Gastrocnemius medialis (tissue), 4 donors: Measurements from ENCODE around the gene NAP1L4. TPM values are rescaled to one million over a fixed set of nuclear protein-coding genes. Genes with fewer than 3 reads are reported as not detected.

Source experiments
- ATAC-seq, 2 donors: fragments of 150-250 bp; one replicate each; pipeline ENCODE4 v1.9.1; 2016
- DNase-seq, 2 donors: peaks; one replicate each; pipeline ENCODE4 v3.0.0-alpha.2; 2019
- H3K27ac ChIP-seq, 4 donors: fragments of 200-600 bp; sonication (generic); 1 replicate in 1 of 4; 2 replicates in 3 of 4; pipeline ENCODE4 v1.5.1; 2016 to 2018; ENCODE audit warnings: mild to moderate bottlenecking in 2 of 4, moderate library complexity in 1 of 4
- H3K27me3 ChIP-seq, 3 donors: fragments of 200-600 bp; sonication (generic) in 2 of 3; 1 replicate in 1 of 3; 2 replicates in 2 of 3; pipeline versions ENCODE4 v1.5.1 to v1.6.0; 2016 to 2019; ENCODE audit warnings: mild to moderate bottlenecking in 1 of 3, moderate library complexity in 1 of 3
- H3K36me3 ChIP-seq, 2 donors: fragments of 200-600 bp; sonication (generic) in 1 of 2; one replicate each; pipeline ENCODE4 v1.5.1; 2017 to 2018
- H3K4me1 ChIP-seq, 2 donors: fragments of 200-600 bp; sonication (generic) in 1 of 2; one replicate each; pipeline ENCODE4 v1.5.1; 2016 to 2017; ENCODE audit warnings: mild to moderate bottlenecking in 2 of 2
- H3K4me3 ChIP-seq, 4 donors: fragments of 200-600 bp; sonication (generic) in 3 of 4; 1 replicate in 1 of 4; 2 replicates in 3 of 4; pipeline ENCODE4 v1.5.1; 2016 to 2019; ENCODE audit warnings: mild to moderate bottlenecking in 2 of 4
- H3K9me3 ChIP-seq, 3 donors: fragments of 200-600 bp; sonication (generic) in 2 of 3; 1 replicate in 1 of 3; 2 replicates in 2 of 3; pipeline ENCODE4 v1.5.1; 2016 to 2019
- CTCF ChIP-seq, 5 experiments: fragments of 450-650 bp in 3 of 5; fragments of 200-600 bp in 2 of 5; sonication (generic) in 2 of 5; IDR thresholded peaks in 4 of 5; conservative IDR thresholded peaks in 1 of 5; 1 replicate in 4 of 5; 2 replicates in 1 of 5; pipeline ENCODE4 v1.5.1; 2016 to 2019; ENCODE audit warnings: antibody characterized with exemption in 5 of 5, mild to moderate bottlenecking in 3 of 5, moderate library complexity in 3 of 5
- POLR2A ChIP-seq, 2 donors: fragments of 450-650 bp; IDR thresholded peaks; one replicate each; pipeline ENCODE4 v1.6.1; 2017; ENCODE audit warnings: antibody characterized with exemption in 2 of 2, mild to moderate bottlenecking in 2 of 2, moderate library complexity in 2 of 2
- in situ Hi-C, 4 donors: fragments of 200-750 bp; cut with MboI; loops; one replicate each; pipeline versions ENCODE4 v1.15.0 to v1.8.0; 2017; ENCODE audit warnings: low sequenced_read_pairs in 4 of 4
- intact Hi-C: fragments of 100-400 bp; cut with DNase I; formaldehyde crosslinking; loops from one replicate; pipeline ENCODE4 v1.15.1; 2023; ENCODE audit warnings: low total_unique reads
- total RNA-seq, 4 donors: library from RNA; depleted of rRNA; stranded (reverse); fragments of >200 nt; gene quantifications; one replicate each; pipeline versions ENCODE4 v1.1.0 to v1.2.3, GENCODE V29; 2016

The NAP1L4 gene
- total RNA-seq, 4 donors from 2014 or later: 86.4 to 123 (median 111) TPM

DNA sequence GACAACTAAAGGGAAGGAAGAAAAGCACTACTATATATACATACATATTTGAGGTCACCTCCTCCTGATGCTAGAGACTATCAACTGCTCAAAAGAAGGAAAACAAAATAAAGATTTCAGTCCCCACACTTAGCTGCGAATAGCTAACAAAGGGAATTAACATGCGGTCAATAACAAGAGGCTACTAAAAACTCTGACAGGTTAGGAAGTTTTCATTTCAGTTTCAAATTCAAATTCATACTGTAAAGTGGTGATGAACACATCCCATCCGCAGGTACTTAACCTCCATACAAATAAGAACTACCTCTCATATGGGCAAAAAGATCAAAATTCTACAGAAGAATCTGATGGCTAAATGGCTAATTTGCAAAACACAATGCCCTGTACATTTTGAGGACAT, 2.6 kb downstream of the NAP1L4 start:
- Histone ChIP-seq H3K27ac (peak overlapping the region in 3 of 4 donors; percentile 24 to 96 (median 28)), H3K4me1 (peaks cover 40 to 52% of the 10 kb centered on the region in 2 donors), H3K9me3 (no peaks in the 10 kb centered on the region), H3K36me3 (no peaks in the 10 kb centered on the region), H3K27me3 (no peaks in the 10 kb centered on the region), H3K4me3 (peak overlapping the region in 1 of 4 donors; percentile 2)
- TF ChIP-seq CTCF (IDR thresholded peaks at IDR 0.05 in 4 of 5, conservative IDR thresholded peaks at IDR 0.05 in 1 of 5) (no peak), POLR2A (IDR thresholded peaks at IDR 0.05) (no peak)
- DNase-seq (no peak), ATAC-seq (no peak)
- intact Hi-C loops: no loop called here
- in situ Hi-C loops: no loop called here

- H3K27ac ChIP-seq: peak overlapping the region in 3 of 4 donors; percentile 24 to 96 (median 28)
- DNase-seq: no peak
- in situ Hi-C loops: no loop called here
Observed at GRCh38 chr11:2989006-2989405, 3.1 kb downstream of the NAP1L4 start.

GRCh38 chr11:2987881-2988861, 4.0 kb downstream of the NAP1L4 start:
- intact Hi-C loops (no loop called here), in situ Hi-C loops (no loop called here)
- peaks cover 43 to 58% of the 10 kb centered on the region in 2 donors for H3K4me1 ChIP-seq
- no peaks in the 10 kb centered on the region for H3K36me3 ChIP-seq
- peak overlapping the region in 3 of 4 donors; percentile 24 to 96 (median 28) for H3K27ac ChIP-seq
- ATAC-seq: no peak
- TF ChIP-seq CTCF (IDR thresholded peaks at IDR 0.05 in 4 of 5, conservative IDR thresholded peaks at IDR 0.05 in 1 of 5): no peak
- TF ChIP-seq POLR2A (IDR thresholded peaks at IDR 0.05): no peak
- no peaks in the 10 kb centered on the region for H3K27me3 ChIP-seq
- H3K9me3 ChIP-seq: no peaks in the 10 kb centered on the region
- no peak overlapping the region for H3K4me3 ChIP-seq
- DNase-seq: no peak

More at GRCh38 chr11:2989006-2989405, 3.1 kb downstream of the NAP1L4 start:
- intact Hi-C loops: no loop called here
- Histone ChIP-seq H3K36me3 (no peaks in the 10 kb centered on the region), H3K4me1 (peaks cover 40 to 52% of the 10 kb centered on the region in 2 donors), H3K9me3 (no peaks in the 10 kb centered on the region), H3K4me3 (peak overlapping the region in 2 of 4 donors; percentile 0 to 2), H3K27me3 (no peaks in the 10 kb centered on the region)
- TF ChIP-seq CTCF (IDR thresholded peaks at IDR 0.05 in 4 of 5, conservative IDR thresholded peaks at IDR 0.05 in 1 of 5) (no peak), POLR2A (IDR thresholded peaks at IDR 0.05) (no peak)
- no peak for ATAC-seq

- TF ChIP-seq POLR2A (IDR thresholded peaks at IDR 0.05): no peak
- no peak for TF ChIP-seq CTCF (IDR thresholded peaks at IDR 0.05 in 4 of 5, conservative IDR thresholded peaks at IDR 0.05 in 1 of 5)
- in situ Hi-C loops: no loop called here
- Histone ChIP-seq H3K4me3 (no peak overlapping the region), H3K9me3 (no peaks in the 10 kb centered on the region), H3K4me1 (peaks cover 26 to 41% of the 10 kb centered on the region in 2 donors), H3K27ac (no peak overlapping the region), H3K36me3 (peaks cover 0 to 4% of the 10 kb centered on the region in 2 donors), H3K27me3 (no peaks in the 10 kb centered on the region)
- intact Hi-C loops: no loop called here
- DNase-seq: no peak
- ATAC-seq: no peak
Observed at GRCh38 chr11:2983908-2984307, 8.2 kb downstream of the NAP1L4 start.
